Cardiac septum (tissue), 1 donor: Measurements from ENCODE around the gene SRSF4. TPM values are rescaled to one million over a fixed set of nuclear protein-coding genes. Genes with fewer than 3 reads are reported as not detected.
A peak's percentile ranks its signal among the peaks of the same experiment; 100 is the strongest.

Source experiments
- DNase-seq: peaks from one replicate; pipeline ENCODE4 v3.0.0-alpha.2; 2020; ENCODE audit warnings: low spot score
- intact Hi-C: fragments of 100-400 bp; cut with DNase I; formaldehyde crosslinking; loops from one replicate; pipeline ENCODE4 v1.14.0; 2022
- total RNA-seq: library from RNA; stranded (reverse); fragmentation: NEBNext Ultra II Directional; extraction: Animal tissue kit (Norgen Biotek cat#: 25700); gene quantifications from one replicate; pipeline ENCODE4 v1.2.1, GENCODE V29; 2021
- donor health status: DM: no; HTN: no; CAD: no.

Gene SRSF4
- total RNA-seq, 1 donor from 2014 or later, result 54.8 TPM

- intact Hi-C loops, result loop anchor here (1.0 to 5.0 kb wide), 5 partner anchors 20 to 418 kb away; no protein-coding TSS in a partner anchor
- DNase-seq, result peak; percentile 96
Observed at GRCh38 chr1:29202584-29203340, 21.1 kb upstream of the SRSF4 start.

GRCh38 chr1:29202053-29202452 is 20.4 kb upstream of the SRSF4 start:
- intact Hi-C loops, result loop anchor here (2.0 to 5.0 kb wide), 4 partner anchors 19 to 417 kb away; no protein-coding TSS in a partner anchor
- no peak for DNase-seq

GRCh38 chr1:29201595-29202051 is 19.9 kb upstream of the SRSF4 start:
- no peak for DNase-seq
- intact Hi-C loops, result loop anchor here (2.0 to 5.0 kb wide), 4 partner anchors 19 to 417 kb away; no protein-coding TSS in a partner anchor

GRCh38 chr1:29200906-29201594 is 19.4 kb upstream of the SRSF4 start:
- intact Hi-C loops, result loop anchor here (5.0 kb wide), 1 partner anchor 219 kb away; no protein-coding TSS in a partner anchor
- no peak for DNase-seq

- intact Hi-C loops, result no loop called here
- DNase-seq, result no peak
Observed at GRCh38 chr1:29197993-29198392, 16.3 kb upstream of the SRSF4 start.

GRCh38 chr1:29197590-29197924 is 15.9 kb upstream of the SRSF4 start:
- DNase-seq, result no peak
- intact Hi-C loops, result no loop called here

GRCh38 chr1:29196863-29197589 is 15.3 kb upstream of the SRSF4 start:
- intact Hi-C loops, result no loop called here

GRCh38 chr1:29195881-29196291 is 14.2 kb upstream of the SRSF4 start:
- intact Hi-C loops, result no loop called here
- DNase-seq, result no peak

More at GRCh38 chr1:29196863-29197589, 15.3 kb upstream of the SRSF4 start:
- no peak for DNase-seq

GRCh38 chr1:29193879-29194455 is 12.3 kb upstream of the SRSF4 start:
- intact Hi-C loops, result no loop called here

GRCh38 chr1:29190718-29191117 is 9.0 kb upstream of the SRSF4 start:
- intact Hi-C loops, result no loop called here
- no peak for DNase-seq

More at GRCh38 chr1:29193879-29194455, 12.3 kb upstream of the SRSF4 start:
- no peak for DNase-seq

- no peak for DNase-seq
- intact Hi-C loops, result loop anchor here (10.0 kb wide), 1 partner anchor 142 kb away; no protein-coding TSS in a partner anchor
Observed at GRCh38 chr1:29186707-29187106, 5.0 kb upstream of the SRSF4 start.

GRCh38 chr1:29186252-29186651 is 4.6 kb upstream of the SRSF4 start:
- intact Hi-C loops, result loop anchor here (10.0 kb wide), 1 partner anchor 141 kb away; no protein-coding TSS in a partner anchor
- no peak for DNase-seq

- intact Hi-C loops, result loop anchor here (2.0 to 10.0 kb wide), 5 partner anchors 20 to 541 kb away; partner anchors contain the start of genes TAF12 and YTHDF2
- DNase-seq, result no peak
Observed at GRCh38 chr1:29183287-29183686, 1.6 kb upstream of the SRSF4 start.

- intact Hi-C loops, result loop anchor here (2.0 to 10.0 kb wide), 5 partner anchors 56 to 538 kb away; partner anchors contain the start of genes TAF12 and YTHDF2
- DNase-seq, result peak; percentile 78
Observed at GRCh38 chr1:29180497-29181412, 945 bp downstream of the SRSF4 start.

GRCh38 chr1:29179641-29180184 is 2.0 kb downstream of the SRSF4 start:
- DNase-seq, result no peak
- intact Hi-C loops, result loop anchor here (2.0 to 10.0 kb wide), 5 partner anchors 55 to 537 kb away; partner anchors contain the start of genes TAF12 and YTHDF2

- intact Hi-C loops, result no loop called here
- DNase-seq, result no peak
Observed at GRCh38 chr1:29177022-29177705, 4.5 kb downstream of the SRSF4 start.

- intact Hi-C loops, result no loop called here
Observed at GRCh38 chr1:29176576-29176975, 5.1 kb downstream of the SRSF4 start.

More at GRCh38 chr1:29176576-29176975, 5.1 kb downstream of the SRSF4 start:
- no peak for DNase-seq
